ENCODE results near the gene HMCN1.

Gene HMCN1

GRCh38 chr1:186002406-186002805, 268.2 kb downstream of the HMCN1 start:
- no peak for DNase-seq

- no peak for DNase-seq
Measured at GRCh38 chr1:186009039-186009737, 275.0 kb downstream of the HMCN1 start.

GRCh38 chr1:186014370-186015037, 280.3 kb downstream of the HMCN1 start:
- DNase-seq = no peak

GRCh38 chr1:186016856-186017255, 282.7 kb downstream of the HMCN1 start:
- DNase-seq = no peak

- DNase-seq = no peak
Measured at GRCh38 chr1:186022184-186022583, 288.0 kb downstream of the HMCN1 start.

GRCh38 chr1:186026946-186027345, 292.8 kb downstream of the HMCN1 start:
- DNase-seq = no peak

- DNase-seq = no peak
Measured at GRCh38 chr1:186027621-186028020, 293.4 kb downstream of the HMCN1 start.

GRCh38 chr1:186030453-186030852, 296.3 kb downstream of the HMCN1 start:
- DNase-seq = no peak

- no peak for DNase-seq
Measured at GRCh38 chr1:186033847-186034271, 299.7 kb downstream of the HMCN1 start.

- DNase-seq = no peak
Measured at GRCh38 chr1:186042230-186042629, 308.0 kb downstream of the HMCN1 start.

GRCh38 chr1:186043296-186043695, 309.1 kb downstream of the HMCN1 start:
- no peak for DNase-seq

- no peak for DNase-seq
Measured at GRCh38 chr1:186044079-186044685, 310.0 kb downstream of the HMCN1 start.

GRCh38 chr1:186046437-186047211, 312.4 kb downstream of the HMCN1 start:
- no peak for DNase-seq

GRCh38 chr1:186050360-186050759, 316.2 kb downstream of the HMCN1 start:
- no peak for DNase-seq

GRCh38 chr1:186054003-186054402, 319.8 kb downstream of the HMCN1 start:
- DNase-seq = no peak

- no peak for DNase-seq
Measured at GRCh38 chr1:186054932-186055331, 320.7 kb downstream of the HMCN1 start.

GRCh38 chr1:186055846-186056245, 321.7 kb downstream of the HMCN1 start:
- DNase-seq = no peak

GRCh38 chr1:186057086-186057485, 322.9 kb downstream of the HMCN1 start:
- DNase-seq = no peak

- DNase-seq = no peak
Measured at GRCh38 chr1:186059311-186059710, 325.1 kb downstream of the HMCN1 start.

- no peak for DNase-seq
Measured at GRCh38 chr1:186059752-186060151, 325.6 kb downstream of the HMCN1 start.

GRCh38 chr1:186060226-186060625, 326.0 kb downstream of the HMCN1 start:
- DNase-seq = no peak

- DNase-seq = no peak
Measured at GRCh38 chr1:186063091-186063657, 329.0 kb downstream of the HMCN1 start.

Measured in nucleus accumbens (tissue), 56 donors.